Coronary artery (tissue), 2 donors: ENCODE results near the gene ITGB3.

Source experiments
- DNase-seq: peaks from one replicate; pipeline ENCODE4 v3.0.0-alpha.2; 2017; ENCODE audit warnings: low spot score
- H3K27ac ChIP-seq, 2 donors: fragments of 200-600 bp; sonication (generic); one replicate each; pipeline ENCODE4 v1.5.1; 2016 to 2019
- H3K4me3 ChIP-seq: fragments of 200-600 bp; sonication (generic); 2 replicates; pipeline ENCODE4 v1.5.1; 2016; ENCODE audit warnings: mild to moderate bottlenecking, moderate library complexity
- TF ChIP-seq, protein P1 (sequence below): fragments of 200-600 bp; sonication (generic); IDR thresholded peaks from one replicate; pipeline ENCODE4 v1.5.1; 2019; ENCODE audit warnings: antibody characterized with exemption

Gene ITGB3

DNA sequence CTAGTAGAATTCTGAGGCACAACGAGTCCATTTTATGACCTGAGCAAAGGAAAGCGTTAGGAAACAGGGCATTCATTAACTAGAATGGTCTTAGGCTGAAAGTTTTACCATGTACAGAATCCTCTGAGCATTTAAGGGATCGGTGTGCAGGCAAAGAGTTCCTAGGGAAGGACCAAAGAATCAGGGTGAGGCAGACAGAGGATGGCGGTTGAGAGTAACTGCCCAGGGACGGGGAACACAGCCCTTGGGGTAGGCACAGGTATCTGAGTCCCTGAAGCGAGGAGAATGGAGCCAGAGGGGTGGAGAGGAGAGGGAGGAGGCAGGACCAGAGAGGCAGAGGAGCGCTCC lies 14.0 kb upstream of the ITGB3 start:
- H3K27ac ChIP-seq: peak overlapping the region; percentile 91 to 95
- DNase-seq: no peak
- TF ChIP-seq, protein P1, sequence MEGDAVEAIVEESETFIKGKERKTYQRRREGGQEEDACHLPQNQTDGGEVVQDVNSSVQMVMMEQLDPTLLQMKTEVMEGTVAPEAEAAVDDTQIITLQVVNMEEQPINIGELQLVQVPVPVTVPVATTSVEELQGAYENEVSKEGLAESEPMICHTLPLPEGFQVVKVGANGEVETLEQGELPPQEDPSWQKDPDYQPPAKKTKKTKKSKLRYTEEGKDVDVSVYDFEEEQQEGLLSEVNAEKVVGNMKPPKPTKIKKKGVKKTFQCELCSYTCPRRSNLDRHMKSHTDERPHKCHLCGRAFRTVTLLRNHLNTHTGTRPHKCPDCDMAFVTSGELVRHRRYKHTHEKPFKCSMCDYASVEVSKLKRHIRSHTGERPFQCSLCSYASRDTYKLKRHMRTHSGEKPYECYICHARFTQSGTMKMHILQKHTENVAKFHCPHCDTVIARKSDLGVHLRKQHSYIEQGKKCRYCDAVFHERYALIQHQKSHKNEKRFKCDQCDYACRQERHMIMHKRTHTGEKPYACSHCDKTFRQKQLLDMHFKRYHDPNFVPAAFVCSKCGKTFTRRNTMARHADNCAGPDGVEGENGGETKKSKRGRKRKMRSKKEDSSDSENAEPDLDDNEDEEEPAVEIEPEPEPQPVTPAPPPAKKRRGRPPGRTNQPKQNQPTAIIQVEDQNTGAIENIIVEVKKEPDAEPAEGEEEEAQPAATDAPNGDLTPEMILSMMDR: no peak
- no peak overlapping the region for H3K4me3 ChIP-seq

DNA sequence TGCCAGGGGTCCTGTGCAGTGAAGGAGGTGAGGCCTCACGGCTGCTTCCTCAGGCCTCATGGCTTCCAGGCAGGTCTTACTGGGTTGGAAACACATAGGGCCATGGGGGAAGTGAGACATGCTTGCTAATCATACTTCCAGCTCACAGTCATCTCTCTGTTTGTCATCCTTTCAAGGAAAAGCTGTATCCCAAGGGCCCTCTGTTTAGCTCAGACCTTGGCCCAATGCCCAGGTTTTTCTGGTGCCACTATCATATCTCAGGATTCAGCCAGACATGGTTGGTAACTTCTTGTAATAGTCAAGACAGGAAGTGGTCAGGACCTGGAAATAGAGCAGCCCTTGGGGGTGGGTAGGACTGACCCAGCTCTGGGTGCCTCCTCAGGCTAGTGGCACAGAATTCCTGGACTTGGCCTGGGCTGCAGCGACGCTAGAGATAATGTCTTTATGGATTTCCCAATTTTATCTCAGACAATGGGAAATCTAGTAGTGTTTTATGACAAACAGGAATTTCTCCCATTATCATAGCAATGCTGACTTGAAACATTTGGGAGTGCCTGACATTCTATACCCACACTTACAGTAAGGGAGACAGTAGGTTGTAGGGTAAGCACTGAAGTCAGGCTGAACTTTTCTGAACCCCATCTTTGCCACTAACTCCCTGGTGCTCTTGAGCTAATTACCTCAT lies 13.5 kb upstream of the ITGB3 start:
- Histone ChIP-seq H3K27ac (peak overlapping the region; percentile 91 to 95), H3K4me3 (no peak overlapping the region)
- DNase-seq: peak; percentile 98
- TF ChIP-seq, protein P1: no peak

DNA sequence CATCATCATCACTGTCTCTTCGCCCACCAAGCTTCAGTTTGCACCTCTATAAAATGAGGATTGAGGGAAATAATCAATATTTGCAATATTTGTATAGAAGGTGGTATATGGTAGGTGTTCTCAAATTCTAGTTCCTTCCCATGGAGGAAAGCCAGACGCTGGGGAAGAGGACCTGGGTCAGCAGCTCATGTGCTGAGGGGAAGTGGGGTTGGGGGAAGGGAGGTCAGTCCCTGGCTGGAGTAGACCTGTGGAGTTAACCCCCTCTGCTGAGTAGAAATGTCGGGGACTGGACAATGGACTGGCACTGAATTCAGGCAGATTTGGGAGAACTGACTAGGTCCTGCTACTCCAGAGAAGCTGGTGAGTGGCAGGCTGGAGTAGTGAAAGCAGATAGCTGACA lies 12.8 kb upstream of the ITGB3 start:
- no peak for DNase-seq
- TF ChIP-seq, protein P1: no peak
- no peak overlapping the region for H3K4me3 ChIP-seq
- H3K27ac ChIP-seq: peak overlapping the region; percentile 91 to 95

DNA sequence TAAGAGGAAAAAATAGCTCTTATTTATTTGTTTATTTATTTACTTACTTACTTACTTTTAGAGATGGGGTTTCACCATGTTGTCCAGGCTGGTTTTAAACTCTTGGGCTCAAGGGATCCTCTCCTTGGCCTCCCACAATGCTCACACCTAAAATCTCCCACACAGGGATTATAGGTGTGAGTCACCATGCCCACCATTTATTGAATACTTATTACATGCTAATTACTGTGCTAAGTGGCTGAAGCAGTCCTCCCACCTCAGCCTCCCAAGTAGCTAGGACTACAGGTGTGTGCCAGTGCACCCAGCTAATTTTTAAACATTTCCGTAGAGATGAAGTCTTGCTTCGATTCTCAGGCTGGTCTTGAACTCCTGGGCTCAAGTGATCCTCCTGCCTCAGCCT lies 11.0 kb upstream of the ITGB3 start:
- no peak for DNase-seq
- Histone ChIP-seq H3K27ac (no peak overlapping the region), H3K4me3 (no peak overlapping the region)
- TF ChIP-seq, protein P1: no peak

DNA sequence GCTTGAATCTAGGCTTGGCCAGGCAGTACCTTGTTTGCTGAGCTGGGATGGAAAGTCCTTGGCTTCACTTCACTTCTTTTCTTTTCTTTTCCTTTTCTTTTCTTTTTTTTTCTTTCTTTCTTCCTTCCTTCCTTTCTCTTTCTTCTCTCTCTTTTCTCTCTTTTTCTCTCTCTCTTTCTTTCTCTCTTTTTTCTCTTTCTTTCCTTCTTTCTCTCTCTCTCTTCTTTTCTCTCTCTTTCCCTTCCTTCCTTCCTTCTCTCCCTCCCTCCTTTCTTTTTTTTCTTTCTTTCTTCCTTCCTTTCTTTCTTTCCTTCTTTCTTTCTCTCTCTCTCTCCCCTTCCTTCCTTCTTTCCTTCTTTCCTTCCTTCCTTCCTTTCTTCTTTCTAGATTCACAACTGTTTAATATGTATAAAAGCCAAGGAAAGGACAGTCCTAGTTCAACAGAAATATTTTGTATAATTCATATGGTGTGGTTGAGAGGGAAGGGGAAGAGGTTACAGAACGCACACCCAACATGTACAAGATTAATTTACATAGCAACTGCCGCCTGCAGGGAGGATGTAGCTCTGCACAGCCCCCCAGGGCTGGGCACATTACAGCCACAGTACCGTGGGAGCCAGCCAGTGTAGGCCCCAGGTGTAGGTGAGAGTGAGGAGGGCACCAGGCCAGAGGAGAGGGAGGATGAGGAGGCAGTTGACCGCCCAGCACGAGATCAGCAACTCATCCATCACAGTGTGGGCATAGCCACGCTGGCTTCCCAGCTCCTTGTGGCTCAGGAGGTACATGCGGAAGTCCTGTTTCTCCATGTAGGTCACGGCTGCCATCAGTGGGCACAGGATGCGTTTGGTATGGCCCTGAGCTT lies 9.7 kb upstream of the ITGB3 start:
- Histone ChIP-seq H3K4me3 (no peak overlapping the region), H3K27ac (no peak overlapping the region)
- DNase-seq: no peak
- TF ChIP-seq, protein P1: no peak

DNA sequence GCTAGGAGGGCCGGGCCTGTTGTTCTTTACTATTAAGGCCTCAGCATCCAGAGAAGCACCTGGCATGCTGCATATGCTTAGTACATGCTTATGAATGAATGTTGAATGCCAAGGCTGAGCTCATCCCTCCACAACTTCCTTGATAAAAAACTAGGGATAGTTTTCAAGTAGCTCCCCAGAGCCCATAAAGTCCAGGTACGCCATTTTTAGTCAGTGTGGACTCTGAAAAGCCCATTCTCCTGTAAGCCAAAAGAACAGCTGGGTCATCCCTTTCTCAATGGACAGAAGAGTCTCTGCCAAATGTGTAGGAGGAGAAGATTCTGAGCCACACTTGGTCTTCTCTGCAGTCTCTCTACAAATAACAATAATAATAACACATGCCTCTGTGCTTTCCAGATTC lies 8.9 kb upstream of the ITGB3 start:
- TF ChIP-seq, protein P1: no peak
- H3K4me3 ChIP-seq: no peak overlapping the region
- no peak for DNase-seq
- H3K27ac ChIP-seq: no peak overlapping the region

DNA sequence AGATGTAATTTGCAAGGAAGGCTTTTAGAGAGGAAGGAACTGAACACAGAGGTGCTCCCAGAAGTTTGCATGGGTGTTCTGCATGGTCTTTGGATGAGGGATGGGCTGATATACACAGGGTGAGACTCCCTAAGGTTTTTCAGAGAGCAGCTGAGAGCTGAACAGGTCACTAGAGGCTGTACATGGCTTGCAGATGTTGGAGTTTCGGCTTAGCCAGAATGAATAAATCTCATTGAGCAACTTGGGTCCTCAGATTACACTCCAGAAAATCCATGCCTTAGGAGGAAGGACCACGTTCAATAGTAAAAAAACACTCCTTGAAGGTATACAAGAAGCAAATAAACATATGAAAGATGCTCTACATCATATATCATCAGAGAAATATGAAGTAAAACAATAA lies 7.5 kb upstream of the ITGB3 start:
- no peak overlapping the region for H3K4me3 ChIP-seq
- no peak for DNase-seq
- TF ChIP-seq, protein P1: no peak
- H3K27ac ChIP-seq: no peak overlapping the region
